ENCODE results near the gene OR6T1.

Gene OR6T1, protein sequence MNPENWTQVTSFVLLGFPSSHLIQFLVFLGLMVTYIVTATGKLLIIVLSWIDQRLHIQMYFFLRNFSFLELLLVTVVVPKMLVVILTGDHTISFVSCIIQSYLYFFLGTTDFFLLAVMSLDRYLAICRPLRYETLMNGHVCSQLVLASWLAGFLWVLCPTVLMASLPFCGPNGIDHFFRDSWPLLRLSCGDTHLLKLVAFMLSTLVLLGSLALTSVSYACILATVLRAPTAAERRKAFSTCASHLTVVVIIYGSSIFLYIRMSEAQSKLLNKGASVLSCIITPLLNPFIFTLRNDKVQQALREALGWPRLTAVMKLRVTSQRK

DNA sequence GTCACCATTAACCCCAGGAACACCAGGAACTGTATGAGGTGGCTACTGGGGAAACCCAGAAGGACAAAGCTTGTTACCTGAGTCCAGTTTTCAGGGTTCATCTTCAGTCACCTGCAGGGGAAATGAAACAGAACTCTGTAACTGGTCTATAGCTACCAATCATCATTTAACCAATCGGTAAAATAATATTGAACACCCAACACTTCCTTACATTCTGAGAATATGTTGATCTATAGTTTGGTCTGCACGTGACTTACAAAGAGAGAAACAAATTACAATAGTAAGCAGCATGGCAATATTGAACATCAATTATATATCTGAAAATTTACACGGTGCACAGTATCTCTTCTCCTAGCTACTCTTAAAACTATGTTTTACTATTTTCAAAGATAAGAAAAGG is at the start of gene OR6T1:
TSS of gene OR6T1 (minus strand) at position 101 of the 400 bp plus-strand sequence. CDS start at position 101, 0 bp downstream.
- no peak for DNase-seq (ENCODE audit: low read depth in 2 of 2)

DNA sequence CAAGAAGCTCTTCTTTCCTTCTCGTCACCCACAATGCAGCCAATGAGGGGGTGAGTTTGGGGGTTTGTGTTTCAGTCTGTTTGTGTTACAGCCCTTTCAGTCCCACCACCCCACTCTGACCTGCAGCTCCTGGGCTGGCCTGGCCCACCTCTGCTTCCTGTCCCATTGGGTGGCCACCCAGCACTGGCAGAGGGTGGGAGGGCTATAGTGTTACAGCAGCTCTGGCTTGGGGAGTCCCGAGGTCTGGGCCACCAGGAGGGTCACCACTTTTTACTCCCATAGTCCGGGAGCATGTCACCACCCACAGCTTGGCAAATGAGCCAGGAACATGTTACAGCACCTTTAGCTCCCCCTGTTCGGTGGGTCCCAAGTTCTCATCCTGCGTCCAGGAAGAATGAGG is 35.7 kb upstream of the OR6T1 start:
- no peak for DNase-seq (ENCODE audit: low read depth in 2 of 2)

DNA sequence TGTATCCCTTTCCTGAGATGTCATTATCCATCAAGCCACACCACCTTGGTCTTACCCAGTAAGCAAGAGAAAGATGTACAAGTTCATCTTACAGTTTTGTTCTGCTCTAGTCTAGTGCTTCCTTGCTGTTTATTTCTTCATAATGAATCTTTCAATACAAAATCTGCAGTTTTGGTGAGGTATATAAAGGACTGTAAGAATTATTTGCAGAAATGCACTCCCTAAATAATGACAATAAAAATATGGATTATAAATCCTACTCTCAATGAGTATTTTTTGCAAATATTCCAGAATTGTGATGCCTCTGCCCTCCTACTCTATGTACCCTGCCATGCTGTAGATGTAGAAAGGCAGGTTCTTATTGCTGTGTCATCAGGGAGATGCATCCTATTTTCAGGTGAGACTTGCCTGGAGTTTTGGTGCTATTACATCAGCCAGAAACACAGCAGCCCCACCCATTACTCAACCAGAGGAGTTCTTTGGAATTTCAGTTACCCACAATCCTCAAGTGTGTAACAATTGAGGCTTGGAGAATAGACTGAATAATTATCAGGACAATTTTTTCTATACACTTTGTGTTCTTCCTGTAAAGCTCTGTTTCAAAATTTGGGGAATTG is 34.2 kb upstream of the OR6T1 start, which contains the start of gene OR10S1:
TSS of gene OR10S1 (minus strand) at position 51 of the 617 bp plus-strand sequence. CDS start 117 bp downstream, outside the sequence.
- DNase-seq (ENCODE audit: low read depth in 2 of 2): no peak

DNA sequence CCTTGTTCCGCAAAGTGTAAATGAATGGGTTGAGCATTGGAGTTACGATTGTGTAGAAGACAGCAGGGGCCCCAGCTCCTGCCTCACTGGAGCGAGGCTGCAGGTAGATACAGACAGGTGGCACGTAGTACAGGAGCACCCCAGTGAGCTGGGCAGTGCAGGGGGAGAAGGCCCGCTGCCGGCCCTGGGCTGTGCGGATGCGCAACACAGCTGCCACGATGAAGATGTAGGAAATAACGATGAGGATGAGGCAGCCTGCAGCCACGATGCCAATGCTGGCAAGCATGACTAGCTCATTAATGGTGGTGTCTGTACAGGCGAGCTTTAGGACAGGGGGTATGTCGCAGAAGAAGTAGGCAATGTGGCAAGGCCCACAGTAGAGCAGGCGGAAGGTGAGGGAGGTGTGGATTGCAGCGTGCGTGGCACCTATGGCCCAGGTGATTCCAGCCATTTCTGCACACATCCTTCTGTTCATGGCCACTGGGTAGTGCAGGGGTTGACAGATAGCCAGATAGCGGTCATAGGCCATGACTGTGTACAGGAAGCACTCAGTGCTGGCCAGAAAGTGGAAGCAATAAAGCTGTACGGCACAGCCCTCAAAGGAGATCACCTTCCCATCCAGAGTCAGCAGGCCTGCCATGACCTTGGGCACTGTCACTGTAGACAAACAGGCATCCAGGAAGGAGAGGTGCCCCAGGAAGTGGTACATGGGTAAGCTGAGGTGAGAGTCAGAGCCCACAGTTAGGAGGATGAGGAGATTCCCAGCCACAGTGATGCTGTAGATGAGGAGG is 33.3 kb upstream of the OR6T1 start:
- DNase-seq (ENCODE audit: low read depth in 2 of 2): no peak

DNA sequence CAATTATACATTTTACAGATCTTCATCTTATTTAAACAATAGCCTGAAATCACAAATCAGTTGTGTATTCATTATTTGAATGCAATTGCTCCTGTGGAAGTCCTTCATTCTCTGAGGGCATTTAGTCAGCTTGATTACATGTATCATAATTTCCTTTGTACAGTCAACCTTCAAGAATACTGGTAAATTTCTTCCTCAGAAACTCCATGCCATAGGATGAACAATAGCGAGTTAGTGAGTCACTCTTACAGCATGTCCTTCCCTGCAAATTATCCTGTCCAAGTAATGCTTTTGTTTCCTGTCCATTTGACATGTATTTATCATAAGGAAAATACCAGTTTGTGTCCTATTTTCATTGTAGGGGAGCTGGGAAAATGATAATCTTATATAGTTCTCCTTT is 30.2 kb upstream of the OR6T1 start:
- DNase-seq (ENCODE audit: low read depth in 2 of 2): no peak

DNA sequence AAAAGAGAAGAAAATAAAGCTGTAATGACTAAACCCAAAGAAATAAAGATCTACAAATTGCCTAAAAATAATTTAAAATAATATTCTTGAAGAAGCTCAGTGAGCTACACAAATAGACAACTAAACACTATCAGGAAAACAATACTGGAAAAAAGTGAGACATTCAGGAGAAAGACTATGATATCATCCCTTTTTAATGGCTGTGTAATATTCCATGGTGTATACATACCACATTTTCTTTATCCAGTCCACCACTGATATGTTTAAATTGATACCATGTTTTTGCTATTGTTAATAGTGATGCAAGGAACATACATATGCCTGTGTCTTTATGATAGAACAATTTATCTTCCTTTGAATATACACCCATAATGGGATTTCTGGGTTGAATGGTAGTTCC is 13.1 kb upstream of the OR6T1 start:
- no peak for DNase-seq (ENCODE audit: low read depth in 2 of 2)

DNA sequence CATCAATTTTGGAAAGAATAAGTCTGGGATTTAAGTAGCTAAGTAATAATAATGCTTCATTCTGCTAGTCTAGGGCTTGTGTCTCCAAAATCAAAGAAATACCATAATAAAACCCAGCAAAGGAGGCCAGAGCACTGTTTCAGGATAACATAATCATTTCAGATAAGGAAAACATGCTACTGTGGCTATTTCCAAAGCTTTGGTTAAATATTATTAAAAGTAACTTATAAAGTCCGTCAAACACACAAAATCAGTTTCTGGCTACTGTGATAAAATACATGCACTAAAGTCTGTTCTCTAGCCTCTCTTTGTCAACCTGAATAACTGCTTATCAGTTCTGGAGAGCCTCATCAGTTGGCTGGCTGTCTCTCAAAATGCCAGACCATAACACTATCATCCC is 1.5 kb upstream of the OR6T1 start:
- no peak for DNase-seq (ENCODE audit: low read depth in 2 of 2)

DNA sequence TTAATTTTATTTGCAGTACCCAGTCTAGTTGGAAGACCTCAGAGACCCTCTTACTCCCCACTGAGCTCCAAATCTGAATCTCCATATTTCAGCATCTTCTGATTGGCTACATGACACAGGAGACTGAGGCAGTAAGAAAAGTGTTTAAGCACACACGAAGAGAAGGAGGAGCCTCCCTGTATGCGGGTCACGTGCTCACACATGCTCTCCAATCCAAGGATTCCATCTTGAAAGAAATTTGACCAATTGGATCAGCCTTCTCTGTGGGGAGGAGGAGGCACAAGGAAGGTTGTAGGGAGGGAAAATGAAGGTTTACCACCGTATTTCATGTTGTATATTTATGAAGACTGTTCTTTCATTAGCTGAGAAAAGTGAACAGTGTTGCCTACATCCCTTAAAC is 1.2 kb downstream of the OR6T1 start:
- DNase-seq (ENCODE audit: low read depth in 2 of 2): no peak

DNA sequence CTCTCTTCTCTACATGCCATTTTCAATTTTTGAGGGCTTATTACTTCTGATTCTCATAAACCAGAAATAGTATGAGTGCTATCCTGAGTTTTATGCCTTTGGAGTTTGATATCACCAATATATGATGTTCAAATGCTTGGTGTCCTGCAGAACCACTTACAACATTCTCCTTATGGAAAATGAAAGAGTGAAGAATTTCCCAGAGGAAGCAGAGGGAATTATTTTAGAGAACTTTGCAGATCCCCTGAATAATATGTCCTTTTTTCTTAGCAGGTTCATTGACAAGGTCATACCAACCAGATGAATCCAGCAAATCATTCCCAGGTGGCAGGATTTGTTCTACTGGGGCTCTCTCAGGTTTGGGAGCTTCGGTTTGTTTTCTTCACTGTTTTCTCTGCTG is 4.3 kb downstream of the OR6T1 start, which contains the start of gene OR4D5:
TSS of gene OR4D5 (plus strand) at position 301 of the 400 bp plus-strand sequence. CDS start at position 301, 0 bp downstream.
- DNase-seq (ENCODE audit: low read depth in 2 of 2): no peak

DNA sequence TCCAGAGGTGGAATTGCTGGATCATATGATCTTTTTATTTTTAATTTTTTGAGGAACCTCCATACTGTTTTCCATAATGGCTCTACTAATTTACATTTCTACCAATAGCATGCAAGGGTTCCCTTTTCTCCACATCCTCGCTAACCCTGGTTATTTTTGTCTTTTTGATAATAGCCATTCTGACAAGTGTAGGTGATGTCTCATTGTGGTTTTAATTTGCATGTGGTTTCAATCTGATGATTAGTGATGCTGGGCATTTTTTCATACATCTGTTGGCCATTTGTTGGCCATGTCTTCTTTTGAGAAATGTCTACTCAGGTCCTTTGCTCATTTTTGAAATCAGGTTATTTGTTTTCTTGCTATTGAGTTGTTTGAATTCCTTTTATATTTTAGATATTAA is 19.6 kb downstream of the OR6T1 start:
- DNase-seq (ENCODE audit: low read depth in 2 of 2): no peak

DNA sequence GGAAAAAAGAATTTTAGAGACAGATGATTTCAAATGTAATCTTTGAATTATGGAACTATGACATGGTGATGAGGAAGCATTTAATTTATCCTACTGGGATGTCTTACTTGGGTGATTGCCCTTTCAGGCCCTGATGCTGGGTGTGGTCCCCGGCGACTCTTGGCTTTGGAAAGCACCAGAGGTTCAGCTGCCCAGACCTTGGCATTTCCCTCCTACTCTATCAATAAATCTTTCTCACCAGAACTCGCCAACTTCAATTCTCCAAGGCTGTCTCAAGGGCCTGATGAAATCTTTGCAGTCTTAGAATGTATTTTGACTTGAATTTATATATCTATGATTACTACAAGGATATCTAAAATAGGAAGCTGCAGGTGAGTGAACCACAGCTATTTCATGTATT is 22.7 kb downstream of the OR6T1 start:
- DNase-seq (ENCODE audit: low read depth in 2 of 2): no peak

DNA sequence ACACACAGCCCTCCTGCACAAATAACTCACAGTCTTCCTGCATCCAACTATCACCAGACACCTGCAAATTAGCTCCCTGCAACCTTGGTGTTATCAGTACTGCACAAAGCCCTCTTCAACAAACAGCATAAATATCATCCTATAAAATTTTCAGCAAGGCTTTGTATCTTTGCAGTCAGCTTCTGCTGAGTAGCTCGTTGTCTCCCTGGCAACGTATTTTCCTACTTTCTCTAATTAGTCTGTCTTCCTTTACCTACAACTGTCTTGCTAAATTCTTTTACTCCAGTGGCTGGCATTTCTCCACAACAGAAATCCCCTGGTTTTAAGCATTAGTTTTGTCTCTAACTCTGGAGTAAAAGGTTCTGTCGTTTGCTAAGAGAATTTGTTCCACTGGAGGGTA is 37.8 kb downstream of the OR6T1 start:
- no peak for DNase-seq (ENCODE audit: low read depth in 2 of 2)

DNA sequence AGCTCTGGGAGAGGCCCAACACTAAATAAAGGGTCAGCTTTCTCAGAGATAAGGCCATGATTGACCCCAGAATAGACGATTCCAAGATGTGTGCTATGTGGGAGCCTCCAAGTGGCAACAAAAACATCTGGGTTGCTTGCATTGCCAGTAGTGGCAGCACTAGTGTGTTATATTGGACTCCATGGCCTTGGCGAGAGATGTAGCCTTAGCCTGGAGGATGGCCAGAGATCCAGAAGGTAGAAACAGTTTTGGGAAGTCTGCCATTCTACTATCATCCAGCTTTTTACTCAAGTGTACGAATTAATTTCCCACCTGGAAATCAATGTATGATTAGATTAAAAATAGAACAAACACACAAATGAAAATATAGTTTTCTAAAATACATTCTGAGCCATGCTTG is 38.7 kb downstream of the OR6T1 start:
- no peak for DNase-seq (ENCODE audit: low read depth in 2 of 2)

DNA sequence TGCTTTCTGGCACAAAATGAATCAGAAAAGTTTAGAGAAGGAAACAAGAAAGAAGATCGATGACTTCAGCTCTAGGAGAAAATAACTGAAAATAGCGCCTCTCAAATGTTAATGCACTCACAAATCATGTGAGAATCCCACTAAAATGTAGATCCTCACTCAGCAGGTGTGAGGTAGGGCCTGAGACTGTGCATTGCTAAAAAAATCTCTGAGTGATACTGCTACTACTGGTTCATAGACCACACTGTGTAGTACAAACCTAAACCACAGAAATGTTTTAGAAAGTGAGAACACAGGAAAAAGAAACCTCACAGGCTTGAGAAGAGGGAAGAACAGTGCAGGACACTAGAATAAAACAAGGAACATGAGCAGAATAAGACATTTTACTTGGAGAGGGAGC is 39.7 kb downstream of the OR6T1 start:
- no peak for DNase-seq (ENCODE audit: low read depth in 2 of 2)

DNA sequence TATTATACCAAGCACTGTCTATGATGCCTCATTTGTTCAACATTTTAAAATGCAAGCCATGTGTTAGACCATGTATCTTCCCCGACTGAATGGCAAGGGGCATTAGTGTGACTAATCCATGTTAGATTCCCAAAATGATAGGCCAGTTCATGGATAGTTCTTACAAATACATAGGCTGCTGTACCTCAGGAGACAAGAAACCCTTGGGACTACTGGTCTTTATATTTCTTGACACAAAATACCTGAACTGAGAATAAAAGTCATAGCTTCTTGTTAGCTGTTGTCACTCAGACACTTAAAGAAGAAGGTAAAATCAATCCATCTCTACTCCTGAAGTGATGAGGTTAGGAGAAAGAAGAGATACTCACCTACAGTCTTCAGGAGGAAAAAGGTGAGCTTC is 41.8 kb downstream of the OR6T1 start, which contains the start of gene OR8D4:
TSS of gene OR8D4 (plus strand) at position 301 of the 400 bp plus-strand sequence. CDS start 4,265 bp downstream, outside the sequence.
- DNase-seq (ENCODE audit: low read depth in 2 of 2): no peak

DNA sequence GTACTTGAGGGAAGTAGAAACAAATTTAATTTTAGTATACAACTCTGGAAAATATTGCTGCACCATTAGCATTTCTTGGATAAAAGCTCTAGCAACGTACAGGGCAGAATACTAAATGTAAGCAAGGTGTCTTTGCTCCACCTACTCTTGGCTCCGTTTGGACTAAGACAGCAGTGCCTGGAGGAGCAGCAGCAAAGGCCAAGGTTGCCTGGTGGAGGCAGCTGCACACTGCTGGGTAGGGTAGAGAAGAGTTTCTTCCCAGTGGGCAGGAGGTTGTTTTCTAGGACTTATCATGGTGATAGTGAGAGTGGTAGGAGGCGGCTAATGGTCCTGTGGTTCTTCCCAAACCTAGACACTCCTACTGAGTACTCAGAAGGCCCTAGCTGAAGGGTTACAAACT is 43.8 kb downstream of the OR6T1 start:
- DNase-seq (ENCODE audit: low read depth in 2 of 2): no peak
